IPS-NIHi7 (cell line): ENCODE measurements around the gene MYADM.
"Not testable (repeated sequence)": the region's sequence is repeated elsewhere in the genome, so short reads cannot be mapped to it uniquely, and the experiment has no call there.

Experiments used
- DNase-seq: peaks from one replicate; pipeline ENCODE4 v3.0.0; 2012; ENCODE audit warnings: mixed read lengths; ENCODE audit errors: extremely low spot score

Gene MYADM

GRCh38 chr19:53868892-53869804 lies 1.5 kb downstream of the MYADM start:
- DNase-seq: peak; percentile 73

DNA sequence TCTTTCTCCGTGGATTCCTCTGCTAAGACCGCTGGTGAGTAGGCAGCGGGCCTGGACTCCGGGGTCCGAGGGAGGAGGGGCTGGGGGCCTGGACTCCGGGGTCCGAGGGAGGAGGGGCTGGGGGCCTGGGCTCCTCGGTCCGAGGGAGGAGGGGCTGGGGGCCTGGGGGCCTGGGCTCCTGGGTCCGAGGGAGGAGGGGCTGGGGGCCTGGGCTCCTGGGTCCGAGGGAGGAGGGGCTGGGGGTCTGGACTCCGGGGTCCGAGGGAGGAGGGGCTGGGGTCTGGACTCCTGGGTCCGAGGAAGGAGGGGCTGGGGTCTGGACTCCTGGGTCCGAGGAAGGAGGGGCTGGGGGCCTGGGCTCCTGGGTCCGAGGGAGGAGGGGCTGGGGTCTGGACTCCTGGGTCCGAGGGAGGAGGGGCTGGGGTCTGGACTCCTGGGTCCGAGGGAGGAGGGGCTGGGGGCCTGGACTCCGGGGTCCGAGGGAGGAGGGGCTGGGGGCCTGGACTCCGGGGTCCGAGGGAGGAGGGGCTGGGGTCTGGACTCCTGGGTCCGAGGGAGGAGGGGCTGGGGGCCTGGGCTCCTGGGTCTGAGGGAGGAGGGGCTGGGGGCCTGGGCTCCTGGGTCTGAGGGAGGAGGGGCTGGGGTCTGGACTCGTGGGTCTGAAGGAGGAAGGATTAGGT lies 2.3 kb downstream of the MYADM start:
- DNase-seq: not testable (repeated sequence)

DNA sequence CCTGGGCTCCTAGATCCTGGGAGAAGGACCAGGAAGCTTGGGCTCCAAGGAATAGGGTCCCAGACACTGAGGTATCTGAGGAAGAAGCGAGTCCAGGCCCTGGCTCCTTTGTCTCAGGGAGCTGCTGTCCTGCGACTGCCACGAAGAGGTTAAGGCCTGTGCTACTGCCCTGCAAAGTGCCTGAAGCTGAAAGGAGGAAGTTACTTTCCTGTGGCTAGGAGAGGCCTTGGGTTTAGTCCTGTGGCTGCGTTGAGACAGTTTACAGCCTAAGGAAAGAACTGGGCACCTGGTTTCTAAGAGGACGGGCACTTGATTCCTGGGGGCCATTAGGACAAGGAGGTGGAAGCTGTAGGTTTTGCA lies 2.8 kb downstream of the MYADM start:
- DNase-seq: no peak

DNA sequence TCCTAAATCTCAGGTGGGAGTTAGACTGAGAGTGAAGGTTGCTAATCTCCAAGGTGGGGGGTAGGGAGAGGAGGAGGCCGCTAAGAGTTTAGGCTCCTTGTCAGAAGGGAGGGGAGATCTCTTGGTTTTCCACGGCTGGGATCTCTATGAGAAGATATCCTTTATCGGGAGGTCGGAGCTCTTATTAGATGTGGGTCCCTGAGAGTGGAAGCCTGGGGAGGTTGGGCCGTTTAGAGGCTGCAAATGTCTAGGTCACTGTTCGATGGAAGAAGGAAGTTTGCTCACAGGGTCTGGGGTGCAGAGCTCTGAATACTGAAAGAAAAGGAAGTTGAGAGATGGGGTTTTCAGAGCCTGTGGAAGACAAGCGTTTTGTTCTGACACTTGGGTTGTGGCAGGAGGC lies 3.8 kb downstream of the MYADM start:
- DNase-seq: no peak

- DNase-seq: no peak
These were observed 5.1 kb downstream of the MYADM start for GRCh38 chr19:53872762-53873161.

- no peak for DNase-seq
These were observed 6.3 kb downstream of the MYADM start for GRCh38 chr19:53873773-53874605.

GRCh38 chr19:53874606-53874990 lies 6.9 kb downstream of the MYADM start:
- DNase-seq: no peak

- no peak for DNase-seq
These were observed 8.1 kb downstream of the MYADM start for GRCh38 chr19:53875602-53876325.

- DNase-seq: no peak
These were observed 9.1 kb downstream of the MYADM start for GRCh38 chr19:53876651-53877224.

DNA sequence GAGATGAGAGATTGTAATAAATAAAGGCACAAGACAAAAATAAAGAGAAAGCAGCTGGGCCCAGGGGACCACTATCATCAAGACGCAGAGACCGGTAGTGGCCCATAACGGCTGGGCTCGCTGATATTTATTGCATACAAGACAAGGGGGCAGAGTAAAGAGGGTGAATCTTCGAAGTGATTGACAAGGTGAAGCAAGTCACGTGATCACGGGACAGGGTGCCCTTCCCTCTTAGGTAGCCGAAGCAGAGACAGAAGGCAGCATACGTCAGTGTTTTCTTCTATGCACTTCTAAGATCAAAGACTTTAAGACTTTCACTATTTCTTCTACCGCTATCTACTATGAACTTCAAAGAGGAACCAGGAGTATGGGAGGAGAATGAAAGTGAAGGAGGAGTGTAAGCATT lies 9.7 kb downstream of the MYADM start:
- DNase-seq: no peak

DNA sequence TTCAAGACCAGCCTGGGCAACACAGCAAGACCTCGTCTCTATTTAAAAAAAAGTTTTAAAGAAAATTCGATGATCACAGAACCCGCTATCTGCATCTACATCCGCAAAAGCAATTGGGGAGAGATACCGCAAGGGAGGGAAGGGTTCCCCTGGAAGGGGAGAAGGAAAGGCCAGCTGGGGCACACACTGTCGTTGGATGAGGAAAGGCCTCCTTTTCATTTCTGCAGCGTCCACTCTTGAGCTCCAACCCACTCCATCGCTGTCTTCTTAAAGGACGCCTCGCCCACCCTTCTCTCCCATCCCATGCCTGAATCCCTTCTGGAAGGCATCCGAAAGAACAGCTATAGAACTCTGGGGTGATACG lies 11.1 kb downstream of the MYADM start:
- no peak for DNase-seq

GRCh38 chr19:53879140-53880081 lies 11.7 kb downstream of the MYADM start:
- peak; percentile 93 for DNase-seq

DNA sequence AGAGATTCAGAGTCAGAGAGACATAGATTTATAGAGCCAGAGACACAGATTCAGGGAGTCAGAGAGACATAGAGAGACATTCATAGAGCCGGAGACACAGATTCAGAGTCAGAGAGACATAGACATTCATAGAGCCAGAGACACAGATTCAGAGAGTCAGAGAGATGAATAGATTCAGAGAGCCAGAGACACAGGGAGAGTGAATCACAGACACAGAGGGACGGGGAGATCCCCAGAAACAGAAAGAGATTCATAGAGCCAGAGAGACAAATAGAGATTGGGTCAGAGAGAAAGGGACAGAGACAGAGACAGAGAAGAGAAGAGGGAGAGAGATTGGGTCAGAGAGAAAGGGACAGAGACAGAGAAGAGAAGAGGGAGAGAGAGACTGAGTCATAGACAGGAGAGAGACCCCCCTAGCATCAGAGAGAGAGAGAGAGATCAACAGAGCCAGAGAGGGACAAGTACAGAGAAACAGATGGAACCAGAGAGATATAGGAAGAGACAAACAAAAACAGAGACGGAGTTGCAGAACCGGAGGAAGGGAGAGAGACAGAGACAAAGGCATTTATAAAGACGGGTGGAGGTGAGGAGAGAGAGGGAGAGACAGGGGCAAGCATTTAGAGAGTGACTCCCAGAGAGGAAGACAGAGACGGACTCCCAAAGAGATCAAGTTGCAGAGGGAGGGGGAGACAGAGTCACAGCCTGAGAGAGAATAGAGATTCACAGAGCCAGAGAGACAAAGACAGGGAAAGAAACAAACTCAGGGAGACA lies 13.2 kb downstream of the MYADM start:
- no peak for DNase-seq

DNA sequence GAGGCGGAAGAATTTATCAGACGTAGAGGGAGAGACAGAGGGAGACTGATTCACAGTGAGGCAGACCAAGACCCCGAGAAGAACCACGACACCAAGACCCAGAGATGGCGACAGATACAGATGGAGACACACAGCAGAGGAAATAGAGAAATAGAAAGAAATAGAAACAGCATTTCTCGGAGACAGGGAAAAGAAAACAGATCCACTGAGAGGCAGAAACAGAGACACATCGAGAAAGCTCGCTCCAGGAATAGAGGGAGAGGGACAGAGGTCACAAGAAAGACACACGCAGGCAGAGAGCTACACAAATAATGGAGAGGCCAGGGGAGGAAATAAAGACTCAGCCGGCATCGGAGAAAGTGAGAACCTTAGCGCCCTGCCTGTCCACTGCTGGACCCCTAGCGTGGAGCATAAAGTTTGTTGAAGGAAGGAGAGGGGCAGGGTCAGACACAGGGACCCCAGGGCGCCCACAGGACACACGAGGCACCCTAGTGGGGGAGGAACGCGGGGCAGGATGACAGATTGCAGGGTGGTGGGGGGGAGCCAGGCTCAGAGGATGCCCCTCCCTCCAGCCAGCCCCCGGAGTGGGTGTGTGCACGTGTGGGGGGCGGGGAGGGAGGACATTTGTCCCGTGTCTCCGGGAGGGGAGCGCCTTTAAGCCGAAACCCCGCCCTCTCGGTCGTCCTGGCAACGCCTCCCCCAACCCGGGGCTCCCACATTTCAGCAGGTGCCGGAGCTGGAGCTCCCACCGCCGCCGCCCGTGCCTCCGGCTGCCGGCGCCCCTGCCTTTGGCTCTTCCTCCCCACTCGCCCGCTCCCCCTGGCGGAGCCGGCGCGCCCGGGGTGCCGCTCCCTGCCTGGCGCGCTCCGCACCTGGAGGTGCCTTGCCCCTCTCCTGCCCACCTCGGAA lies 14.1 kb downstream of the MYADM start, which contains the start of gene PRKCG:
Gene PRKCG (plus strand): TSS at position 716 of the 909 bp plus-strand sequence. CDS start 298 bp downstream, outside the sequence.
- DNase-seq: peak; percentile 54

DNA sequence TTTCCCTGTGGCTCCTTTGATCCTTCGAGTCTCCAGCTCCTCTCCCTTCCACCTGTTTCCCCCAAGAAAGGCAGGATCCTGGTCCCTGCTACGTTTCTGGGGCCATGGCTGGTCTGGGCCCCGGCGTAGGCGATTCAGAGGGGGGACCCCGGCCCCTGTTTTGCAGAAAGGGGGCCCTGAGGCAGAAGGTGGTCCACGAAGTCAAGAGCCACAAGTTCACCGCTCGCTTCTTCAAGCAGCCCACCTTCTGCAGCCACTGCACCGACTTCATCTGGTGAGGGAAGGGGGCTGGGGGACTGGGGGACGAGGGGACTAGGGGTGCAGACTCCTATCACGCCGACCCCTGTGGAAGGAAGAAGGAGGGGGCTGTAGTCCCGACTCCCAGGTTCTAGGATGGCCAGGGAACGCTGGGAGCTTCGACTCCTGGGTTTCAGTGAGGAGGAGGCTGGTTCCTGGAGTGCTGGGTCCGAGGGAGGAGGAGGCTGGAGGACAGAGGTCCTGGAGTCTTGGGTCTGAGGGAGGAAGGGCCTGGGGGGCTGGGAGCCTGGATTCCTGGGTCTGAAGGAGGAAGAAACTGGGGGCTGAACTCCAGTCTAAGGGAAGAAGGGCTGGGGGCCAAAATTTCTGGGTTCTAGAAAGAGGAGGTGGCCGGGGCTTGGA lies 14.8 kb downstream of the MYADM start:
- DNase-seq: no peak

DNA sequence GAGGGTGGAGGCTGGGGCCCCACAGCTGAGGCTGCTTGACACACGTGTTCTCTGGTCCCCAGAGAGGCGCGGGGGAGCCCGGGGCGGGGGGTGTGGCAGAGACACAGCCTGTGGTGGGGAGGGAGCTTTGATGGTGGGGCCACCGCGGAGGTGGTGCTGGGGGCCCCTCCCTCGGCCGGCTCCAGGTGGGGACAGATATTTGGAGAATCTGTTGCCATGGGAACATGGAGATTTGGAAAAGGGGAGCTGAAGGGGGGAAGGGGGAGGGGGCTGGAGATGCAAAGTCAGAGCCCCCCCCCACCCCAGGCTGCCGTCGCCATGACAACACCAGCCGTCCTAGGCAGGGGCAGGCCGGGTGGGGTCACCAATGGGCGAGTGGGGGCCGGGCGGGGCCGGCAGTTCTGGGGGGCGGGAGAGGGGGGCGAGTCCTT lies 15.6 kb downstream of the MYADM start:
- no peak for DNase-seq

DNA sequence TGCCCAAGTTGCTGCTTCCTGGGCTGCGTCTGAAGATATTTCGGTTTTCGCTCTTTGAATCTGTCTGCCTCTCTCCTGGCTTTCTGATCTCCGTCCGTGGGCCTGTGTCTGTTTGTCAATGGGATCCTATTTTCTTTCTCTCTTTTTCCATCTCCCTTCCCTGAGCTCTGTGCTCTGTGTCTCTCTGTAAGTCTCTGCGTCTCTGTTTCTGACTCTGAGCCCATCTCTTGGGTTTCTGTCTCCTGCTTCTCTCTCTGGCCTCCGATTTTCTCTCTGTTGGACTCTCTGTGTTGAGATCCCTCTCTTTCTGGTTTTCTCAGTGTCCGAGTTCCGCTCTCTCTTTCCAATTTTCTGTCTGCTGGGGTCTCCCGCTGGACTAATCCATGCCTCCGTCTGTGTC lies 16.1 kb downstream of the MYADM start:
- no peak for DNase-seq

- DNase-seq: no peak
These were observed 16.6 kb downstream of the MYADM start for GRCh38 chr19:53884256-53884655.
